Mesodermal cell (in vitro differentiated cells): ENCODE results near the gene CYP4F12. TPM values are rescaled to one million over a fixed set of nuclear protein-coding genes. Genes with fewer than 3 reads are reported as not detected.

Experiments used
- H3K27ac ChIP-seq: 2 replicates; pipeline ENCODE4 v1.7.0; 2013; ENCODE audit warnings: mild to moderate bottlenecking, low read depth, low read length, moderate library complexity; ENCODE audit not compliant: severe bottlenecking
- H3K36me3 ChIP-seq: 2 replicates; pipeline ENCODE4 v1.7.1; 2013; ENCODE audit warnings: mild to moderate bottlenecking, low read length, moderate library complexity; ENCODE audit not compliant: control insufficient read depth, insufficient read depth
- H3K4me1 ChIP-seq: one replicate; pipeline ENCODE4 v1.7.1; 2013; ENCODE audit warnings: mild to moderate bottlenecking, low read length; ENCODE audit not compliant: insufficient read depth, control insufficient read depth, poor library complexity, severe bottlenecking
- H3K4me3 ChIP-seq: 2 replicates; pipeline ENCODE4 v1.7.0; 2013; ENCODE audit warnings: low read length, control low read depth, mild to moderate bottlenecking; ENCODE audit not compliant: insufficient read depth, poor library complexity, severe bottlenecking; ENCODE audit errors: extremely low read depth
- H3K9me3 ChIP-seq: 2 replicates; pipeline ENCODE4 v1.7.1; 2013; ENCODE audit warnings: mild to moderate bottlenecking, low read length, moderate library complexity; ENCODE audit not compliant: control insufficient read depth
- WGBS, 2 experiments: methylation state at CpG; one replicate each; pipeline ENCODE4 v1.1.5; 2013; ENCODE audit warnings: missing lambda C conversion rate in 2 of 2; ENCODE audit not compliant: insufficient coverage in 2 of 2; 5-methylcytosine and 5-hydroxymethylcytosine counted together
- polyA plus RNA-seq, 2 experiments: library from polyadenylated mRNA; stranded (reverse); fragments of 50-300 nt; gene quantifications; one replicate each; pipeline ENCODE4 v1.2.3, GENCODE V29; 2013

Gene CYP4F12
- polyA plus RNA-seq (2013, experiment 1 of 2), result not detected
- polyA plus RNA-seq (2013, experiment 2 of 2), result not detected

- WGBS, 2 experiments, result 49 to 61% methylated on average over 5 of the region's 6 CpGs
- Histone ChIP-seq H3K27ac (no peak within 1 kb of the TSS), H3K4me3 (no peak within 1 kb of the TSS), H3K36me3 (no peaks in the 10 kb centered on the region), H3K4me1 (no peaks in the 10 kb centered on the region), H3K9me3 (peaks cover 47% of the 10 kb centered on the region)
Observed at GRCh38 chr19:15672580-15673175, at the start of gene CYP4F12. CYP4F12 (plus strand) TSS chr19:15673087; CDS start chr19:15673530, 443 bp downstream.

GRCh38 chr19:15623711-15624318, 49.1 kb upstream of the CYP4F12 start:
- Histone ChIP-seq H3K4me1 (no peaks in the 10 kb centered on the region), H3K9me3 (peaks cover 72% of the 10 kb centered on the region), H3K4me3 (no peak overlapping the region), H3K36me3 (no peaks in the 10 kb centered on the region), H3K27ac (no peak overlapping the region)
- WGBS, 2 experiments, result 71 to 82% methylated on average over 6 to 7 of the region's 9 CpGs

GRCh38 chr19:15628236-15629002, 44.5 kb upstream of the CYP4F12 start:
- no peak overlapping the region for H3K4me3 ChIP-seq
- H3K4me1 ChIP-seq, result no peaks in the 10 kb centered on the region
- peaks cover 49% of the 10 kb centered on the region for H3K9me3 ChIP-seq
- H3K27ac ChIP-seq, result no peak overlapping the region
- no peaks in the 10 kb centered on the region for H3K36me3 ChIP-seq
- 73 to 74% methylated on average over 5 to 14 of the region's 22 CpGs for WGBS, 2 experiments

GRCh38 chr19:15629003-15629880, 43.6 kb upstream of the CYP4F12 start:
- H3K4me1 ChIP-seq, result no peaks in the 10 kb centered on the region
- peaks cover 41% of the 10 kb centered on the region for H3K9me3 ChIP-seq
- no peaks in the 10 kb centered on the region for H3K36me3 ChIP-seq
- 62 to 68% methylated on average over 17 to 21 of the region's 25 CpGs for WGBS, 2 experiments
- H3K27ac ChIP-seq, result no peak overlapping the region
- H3K4me3 ChIP-seq, result no peak overlapping the region

GRCh38 chr19:15631817-15632216, 41.1 kb upstream of the CYP4F12 start:
- WGBS, 2 experiments, result no CpG with 5 or more reads among the region's 9 CpGs
- Histone ChIP-seq H3K4me1 (no peaks in the 10 kb centered on the region), H3K27ac (no peak overlapping the region), H3K4me3 (no peak overlapping the region), H3K9me3 (peaks cover 52% of the 10 kb centered on the region), H3K36me3 (no peaks in the 10 kb centered on the region)

GRCh38 chr19:15633082-15633835, 39.6 kb upstream of the CYP4F12 start:
- H3K36me3 ChIP-seq, result no peaks in the 10 kb centered on the region
- H3K4me3 ChIP-seq, result no peak overlapping the region
- H3K27ac ChIP-seq, result no peak overlapping the region
- 38 to 64% methylated on average over 1 to 2 of the region's 5 CpGs for WGBS, 2 experiments
- H3K4me1 ChIP-seq, result no peaks in the 10 kb centered on the region
- peaks cover 52% of the 10 kb centered on the region for H3K9me3 ChIP-seq

- Histone ChIP-seq H3K36me3 (no peaks in the 10 kb centered on the region), H3K9me3 (peaks cover 47% of the 10 kb centered on the region), H3K4me1 (no peaks in the 10 kb centered on the region), H3K4me3 (no peak overlapping the region), H3K27ac (no peak overlapping the region)
- WGBS, 2 experiments, result 55 to 57% methylated on average over 1 of the region's 3 CpGs
Observed at GRCh38 chr19:15634105-15634504, 38.8 kb upstream of the CYP4F12 start.

- Histone ChIP-seq H3K27ac (no peak overlapping the region), H3K4me3 (no peak overlapping the region), H3K9me3 (peaks cover 48% of the 10 kb centered on the region), H3K4me1 (no peaks in the 10 kb centered on the region), H3K36me3 (no peaks in the 10 kb centered on the region)
- WGBS, 2 experiments, result 51 to 67% methylated on average over 1 to 2 of the region's 2 CpGs
Observed at GRCh38 chr19:15635016-15635805, 37.7 kb upstream of the CYP4F12 start.

GRCh38 chr19:15636026-15636425, 36.9 kb upstream of the CYP4F12 start:
- Histone ChIP-seq H3K9me3 (peaks cover 54% of the 10 kb centered on the region), H3K36me3 (no peaks in the 10 kb centered on the region), H3K27ac (no peak overlapping the region), H3K4me3 (no peak overlapping the region), H3K4me1 (no peaks in the 10 kb centered on the region)
- WGBS, 2 experiments, result 53 to 74% methylated on average over 2 of the region's 2 CpGs
